DND-41 (cell line): Measurements from ENCODE around the gene EGFL7.

Source experiments
- EZH2 ChIP-seq: IDR thresholded peaks from 3 replicates; pipeline ENCODE4 v1.6.1; 2012; ENCODE audit warnings: borderline replicate concordance, low read depth, mild to moderate bottlenecking, moderate library complexity, low read length, inconsistent platforms; ENCODE audit not compliant: severe bottlenecking
- TF ChIP-seq, protein P1 (sequence below): IDR thresholded peaks from 2 replicates; pipeline ENCODE4 v1.5.1; 2012; ENCODE audit warnings: borderline replicate concordance, low read length, moderate library complexity, mild to moderate bottlenecking; ENCODE audit not compliant: poor library complexity, severe bottlenecking; ENCODE audit errors: extremely low read depth

DNA sequence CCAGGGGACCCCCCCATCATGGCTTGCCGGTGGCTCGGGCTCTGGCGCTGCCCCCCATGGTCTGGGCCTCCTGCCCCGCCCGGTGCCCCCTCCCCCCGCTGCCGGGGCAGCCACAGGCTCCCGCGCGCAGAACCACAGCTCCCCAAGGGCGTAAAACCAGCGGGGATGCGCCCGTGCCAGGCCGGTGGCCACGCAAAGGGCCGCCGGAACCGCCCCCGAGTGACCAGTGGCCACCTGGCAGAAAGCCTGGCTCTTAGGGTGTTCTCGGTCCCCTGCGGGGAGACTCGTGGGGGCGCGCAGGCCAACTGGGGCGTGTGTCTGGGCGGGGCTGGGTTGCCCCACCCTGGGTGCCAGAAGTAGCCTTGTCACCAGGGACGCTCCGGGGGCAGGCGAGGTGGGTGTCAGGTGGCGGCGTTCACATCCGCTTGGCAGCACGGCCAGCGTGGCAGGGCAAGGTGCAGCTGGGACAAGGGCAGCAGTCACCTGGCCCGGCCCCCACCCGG, 25.1 kb downstream of the EGFL7 start:
- TF ChIP-seq, protein P1, sequence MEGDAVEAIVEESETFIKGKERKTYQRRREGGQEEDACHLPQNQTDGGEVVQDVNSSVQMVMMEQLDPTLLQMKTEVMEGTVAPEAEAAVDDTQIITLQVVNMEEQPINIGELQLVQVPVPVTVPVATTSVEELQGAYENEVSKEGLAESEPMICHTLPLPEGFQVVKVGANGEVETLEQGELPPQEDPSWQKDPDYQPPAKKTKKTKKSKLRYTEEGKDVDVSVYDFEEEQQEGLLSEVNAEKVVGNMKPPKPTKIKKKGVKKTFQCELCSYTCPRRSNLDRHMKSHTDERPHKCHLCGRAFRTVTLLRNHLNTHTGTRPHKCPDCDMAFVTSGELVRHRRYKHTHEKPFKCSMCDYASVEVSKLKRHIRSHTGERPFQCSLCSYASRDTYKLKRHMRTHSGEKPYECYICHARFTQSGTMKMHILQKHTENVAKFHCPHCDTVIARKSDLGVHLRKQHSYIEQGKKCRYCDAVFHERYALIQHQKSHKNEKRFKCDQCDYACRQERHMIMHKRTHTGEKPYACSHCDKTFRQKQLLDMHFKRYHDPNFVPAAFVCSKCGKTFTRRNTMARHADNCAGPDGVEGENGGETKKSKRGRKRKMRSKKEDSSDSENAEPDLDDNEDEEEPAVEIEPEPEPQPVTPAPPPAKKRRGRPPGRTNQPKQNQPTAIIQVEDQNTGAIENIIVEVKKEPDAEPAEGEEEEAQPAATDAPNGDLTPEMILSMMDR = no peak
- no peak for TF ChIP-seq EZH2
